Anterior cingulate cortex (tissue), 58 donors: ENCODE results near the gene NCAPD2.

ENCODE experiments used
- DNase-seq, 58 donors: peaks; one replicate each; lab custom pipeline; 2025; lab: John Stamatoyannopoulos, UW

NCAPD2 gene

GRCh38 chr12:6563448-6564050 lies 69.6 kb downstream of the NCAPD2 start:
- peak in 7 of 58 donors; percentile 27 to 65 (median 35) for DNase-seq

- DNase-seq = no peak
Observed at GRCh38 chr12:6567112-6567670, 73.3 kb downstream of the NCAPD2 start.

GRCh38 chr12:6569312-6569711 lies 75.4 kb downstream of the NCAPD2 start:
- no peak for DNase-seq

- no peak for DNase-seq
Observed at GRCh38 chr12:6569786-6570185, 75.9 kb downstream of the NCAPD2 start.

GRCh38 chr12:6570264-6570887 lies 76.5 kb downstream of the NCAPD2 start:
- peak in 2 of 58 donors; percentile 19 to 20 for DNase-seq

GRCh38 chr12:6573001-6573400 lies 79.1 kb downstream of the NCAPD2 start:
- DNase-seq = no peak

- DNase-seq = no peak
Observed at GRCh38 chr12:6574576-6575295, 80.8 kb downstream of the NCAPD2 start.

GRCh38 chr12:6575648-6576047 lies 81.7 kb downstream of the NCAPD2 start:
- DNase-seq = no peak
